Retinal pigment epithelial cell (primary cell): ENCODE measurements around the gene PFDN2.

Experiments used
- DNase-seq: peaks from one replicate; pipeline ENCODE4 v3.0.0-alpha.2; 2010; ENCODE audit warnings: low read depth
- H3K4me3 ChIP-seq: 2 replicates; pipeline ENCODE4 v1.5.1; 2011; ENCODE audit warnings: mild to moderate bottlenecking, low read length, control low read depth, moderate library complexity
- TF ChIP-seq, protein P1 (sequence below): conservative IDR thresholded peaks from 2 replicates; pipeline ENCODE4 v1.5.1; 2011; ENCODE audit warnings: low read depth, low read length, control low read depth, inconsistent platforms

PFDN2 gene

DNA sequence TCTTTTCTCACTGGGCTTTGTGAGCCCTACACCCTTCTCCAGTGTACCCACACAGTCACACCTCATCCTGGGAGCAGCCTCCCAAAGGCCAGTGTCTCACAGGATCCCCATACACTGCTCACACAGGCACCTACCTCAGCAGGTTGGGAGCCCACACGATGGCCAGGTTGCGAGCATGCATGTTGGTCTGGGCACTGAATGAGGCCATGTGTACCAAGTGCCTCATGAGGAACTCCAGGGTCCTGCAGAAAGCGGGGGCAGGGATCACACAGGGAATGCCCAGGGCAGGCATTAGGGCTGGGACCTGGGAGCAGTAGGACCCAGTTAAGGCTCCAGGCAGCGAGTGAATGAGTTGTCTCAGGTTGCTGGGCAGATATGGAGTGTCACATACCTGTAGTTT lies 63.6 kb downstream of the PFDN2 start:
- no peak overlapping the region for H3K4me3 ChIP-seq
- TF ChIP-seq, protein P1, sequence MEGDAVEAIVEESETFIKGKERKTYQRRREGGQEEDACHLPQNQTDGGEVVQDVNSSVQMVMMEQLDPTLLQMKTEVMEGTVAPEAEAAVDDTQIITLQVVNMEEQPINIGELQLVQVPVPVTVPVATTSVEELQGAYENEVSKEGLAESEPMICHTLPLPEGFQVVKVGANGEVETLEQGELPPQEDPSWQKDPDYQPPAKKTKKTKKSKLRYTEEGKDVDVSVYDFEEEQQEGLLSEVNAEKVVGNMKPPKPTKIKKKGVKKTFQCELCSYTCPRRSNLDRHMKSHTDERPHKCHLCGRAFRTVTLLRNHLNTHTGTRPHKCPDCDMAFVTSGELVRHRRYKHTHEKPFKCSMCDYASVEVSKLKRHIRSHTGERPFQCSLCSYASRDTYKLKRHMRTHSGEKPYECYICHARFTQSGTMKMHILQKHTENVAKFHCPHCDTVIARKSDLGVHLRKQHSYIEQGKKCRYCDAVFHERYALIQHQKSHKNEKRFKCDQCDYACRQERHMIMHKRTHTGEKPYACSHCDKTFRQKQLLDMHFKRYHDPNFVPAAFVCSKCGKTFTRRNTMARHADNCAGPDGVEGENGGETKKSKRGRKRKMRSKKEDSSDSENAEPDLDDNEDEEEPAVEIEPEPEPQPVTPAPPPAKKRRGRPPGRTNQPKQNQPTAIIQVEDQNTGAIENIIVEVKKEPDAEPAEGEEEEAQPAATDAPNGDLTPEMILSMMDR = no peak
- DNase-seq = no peak

DNA sequence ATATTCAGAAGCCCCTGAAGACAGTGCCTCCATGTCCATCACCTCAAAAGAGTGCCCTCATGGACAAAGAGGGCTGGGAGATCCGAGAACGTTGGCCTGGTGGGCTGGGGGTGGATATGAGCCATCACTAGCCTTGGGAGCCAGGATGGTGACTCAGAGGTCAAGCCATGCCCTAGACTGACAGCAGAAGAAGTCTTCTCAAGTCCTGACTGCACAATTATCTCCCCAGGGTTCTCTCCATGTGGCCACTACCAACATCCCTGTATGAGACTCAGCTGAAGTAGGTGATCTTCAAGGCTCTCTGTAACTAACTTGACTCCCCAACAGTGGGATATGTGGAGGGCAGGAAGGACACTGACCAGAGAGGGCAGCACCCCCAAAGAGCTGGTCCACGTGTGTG lies 64.9 kb downstream of the PFDN2 start:
- TF ChIP-seq, protein P1 = no peak
- no peak overlapping the region for H3K4me3 ChIP-seq
- DNase-seq = no peak

DNA sequence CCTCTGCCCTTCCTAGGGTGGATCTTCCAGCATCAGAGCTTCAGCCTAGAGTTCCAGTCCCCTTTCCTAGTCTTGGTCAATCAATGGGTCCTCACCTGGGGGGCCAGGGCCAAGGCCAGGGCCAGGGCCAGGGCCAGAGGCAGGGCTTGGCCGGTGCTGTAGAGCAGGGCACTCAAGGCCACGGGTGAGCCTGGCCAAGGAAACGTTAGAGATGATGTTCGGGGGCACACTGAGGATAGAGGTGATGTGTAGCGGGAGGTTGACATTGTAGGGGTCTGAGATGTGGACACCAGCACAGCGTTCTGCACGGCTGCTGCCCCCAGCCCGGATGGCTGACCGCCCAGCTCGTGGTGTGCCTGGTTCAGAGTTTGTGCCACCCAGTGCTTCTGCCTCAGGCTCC lies 66.6 kb downstream of the PFDN2 start:
- no peak for DNase-seq
- TF ChIP-seq, protein P1 = no peak
- H3K4me3 ChIP-seq = no peak overlapping the region
